GM19455 (cell line): ENCODE results near the gene SCN7A.
"Not testable (repeated sequence)": the region's sequence is repeated elsewhere in the genome, so short reads cannot be mapped to it uniquely, and the experiment has no call there.

Source experiments
- ATAC-seq: cut with Tn5 transposase; IDR thresholded peaks from one replicate; pipeline ENCODE4 v1.9.1; 2021; ENCODE audit not compliant: unreplicated experiment

Gene SCN7A

DNA sequence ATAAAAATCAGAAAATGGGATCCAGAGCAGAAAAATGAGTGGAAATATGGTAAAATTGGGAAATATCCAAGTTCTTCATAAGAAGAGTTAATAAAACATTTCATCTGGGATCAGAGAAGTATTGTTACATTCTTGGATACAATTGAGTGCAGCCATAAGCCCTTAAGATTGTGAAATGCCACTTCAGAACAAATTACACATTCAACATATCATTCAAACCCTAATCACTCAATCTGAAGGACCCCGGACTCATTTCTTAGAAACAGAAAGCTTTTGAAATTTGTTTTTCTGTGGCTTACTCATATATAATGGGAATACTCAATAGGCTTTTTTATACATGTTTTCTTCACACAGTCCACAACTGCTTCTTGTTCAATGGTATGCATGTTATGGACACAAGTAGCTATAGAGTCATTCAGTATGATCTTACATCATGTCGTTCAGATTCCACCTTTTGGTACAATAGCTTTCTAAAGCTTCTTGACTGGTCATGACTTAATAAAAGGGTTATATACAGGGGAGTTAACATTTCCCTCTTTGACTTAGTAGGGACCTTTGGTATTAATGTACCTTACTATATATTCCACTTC, 39.9 kb downstream of the SCN7A start:
- no peak for ATAC-seq

DNA sequence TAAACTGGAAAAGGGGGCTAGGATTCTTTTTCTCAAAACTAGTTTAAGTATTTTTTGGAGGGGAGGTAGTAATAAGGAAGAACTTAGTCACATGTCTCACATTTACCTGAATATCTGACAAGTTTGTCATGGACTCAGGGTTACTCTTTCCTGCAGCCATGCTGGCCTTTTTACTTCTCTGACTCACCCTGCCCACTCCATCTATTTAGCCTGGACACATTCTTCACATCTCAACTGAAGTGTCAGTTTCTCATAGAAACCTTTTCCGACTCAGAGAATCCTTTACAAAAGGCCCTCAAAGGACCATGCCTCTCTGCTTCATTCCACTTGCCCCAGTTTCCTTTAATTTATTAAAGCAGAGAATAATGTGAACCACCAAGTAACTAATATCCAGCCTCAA, 42.6 kb downstream of the SCN7A start:
- ATAC-seq: no peak

DNA sequence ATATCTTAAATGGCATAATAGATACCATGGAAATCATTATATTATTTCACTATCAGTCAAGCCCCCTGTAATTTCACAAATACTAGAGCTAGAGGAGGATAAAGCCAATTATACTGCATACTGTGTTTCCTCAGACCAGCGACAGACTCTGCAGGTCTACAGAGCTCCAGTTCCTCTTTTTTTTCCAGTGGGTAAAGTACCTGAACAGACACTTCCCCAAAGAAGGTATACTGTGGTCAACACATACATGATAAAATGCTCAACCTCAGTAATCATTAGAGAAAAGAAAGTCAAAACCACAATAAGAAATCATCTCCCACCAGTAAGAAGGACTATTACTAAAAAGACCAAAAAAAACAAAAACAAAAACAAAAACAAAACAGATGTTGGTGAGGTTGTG, 44.6 kb downstream of the SCN7A start:
- peak; percentile 68 for ATAC-seq

DNA sequence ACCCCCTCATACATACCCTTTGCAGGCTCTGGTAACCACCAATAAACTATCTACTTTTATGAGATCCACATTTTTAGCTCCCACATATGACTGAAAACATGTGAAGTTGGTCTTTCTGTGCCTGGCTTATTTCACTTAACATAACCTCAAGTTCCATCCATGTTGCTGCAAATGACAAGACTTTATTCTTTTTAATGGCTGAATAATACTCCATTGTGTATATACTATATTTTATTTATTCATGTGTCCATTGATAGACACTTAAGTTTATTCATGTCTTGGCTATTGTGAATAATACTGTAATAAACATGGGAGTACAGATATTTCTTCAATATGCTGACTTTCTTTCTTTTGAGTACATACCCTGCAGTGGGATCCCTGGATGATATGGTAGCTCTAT, 45.9 kb downstream of the SCN7A start:
- no peak for ATAC-seq

DNA sequence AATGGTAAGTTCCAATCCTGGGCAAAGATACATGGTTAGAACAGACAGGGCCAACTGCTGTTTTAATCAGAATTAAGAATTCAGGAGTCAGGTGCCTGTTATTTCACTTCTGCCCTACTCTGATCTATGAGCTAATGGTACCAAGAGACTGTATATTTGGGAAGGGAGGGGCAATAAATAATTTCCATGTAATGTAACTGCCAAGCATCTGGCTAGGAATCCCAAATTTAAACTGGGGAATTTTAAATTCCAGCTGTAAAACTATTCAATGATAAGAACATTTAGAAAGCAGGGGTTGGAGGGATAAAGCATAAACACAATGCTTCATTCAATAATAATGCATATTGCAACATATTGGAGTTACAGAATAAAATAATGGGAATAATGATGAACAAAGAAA, 49.7 kb downstream of the SCN7A start:
- ATAC-seq: no peak

DNA sequence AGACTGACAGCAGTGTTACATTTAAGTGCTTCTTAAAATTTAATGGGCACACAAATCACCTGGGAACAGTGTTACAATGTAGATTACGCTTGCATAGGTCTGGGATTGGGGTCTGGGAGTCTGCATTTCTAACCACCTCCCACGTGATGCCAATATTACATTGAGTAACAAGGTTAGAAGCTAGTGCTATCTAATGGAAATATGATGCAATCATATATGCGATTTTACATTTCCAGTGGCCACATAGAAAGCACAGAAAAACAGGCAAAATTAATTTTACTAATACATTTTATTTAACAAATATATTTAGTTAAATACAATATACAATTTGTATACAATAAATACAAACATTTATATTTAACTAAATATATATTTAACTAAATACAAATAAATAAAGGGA, 53.7 kb downstream of the SCN7A start:
- ATAC-seq: no peak

DNA sequence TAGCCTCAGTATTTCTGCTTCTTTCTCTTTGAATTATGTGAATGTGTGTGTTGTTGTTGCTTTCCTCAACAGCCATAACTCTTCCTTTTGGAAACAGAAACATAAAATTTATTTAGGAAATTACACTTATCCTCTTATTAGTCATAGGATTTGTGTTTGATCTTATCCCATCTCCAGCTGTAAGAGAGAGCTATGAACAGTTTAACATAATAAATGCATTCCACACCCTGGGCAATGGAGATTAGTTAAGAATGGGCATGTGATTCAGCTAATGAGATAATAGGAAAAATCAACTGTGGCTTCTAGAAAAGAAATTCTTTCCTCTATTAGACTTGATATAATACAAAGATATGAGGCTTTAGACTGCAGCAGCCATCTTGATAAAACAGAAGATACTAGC, 55.0 kb downstream of the SCN7A start:
- no peak for ATAC-seq

DNA sequence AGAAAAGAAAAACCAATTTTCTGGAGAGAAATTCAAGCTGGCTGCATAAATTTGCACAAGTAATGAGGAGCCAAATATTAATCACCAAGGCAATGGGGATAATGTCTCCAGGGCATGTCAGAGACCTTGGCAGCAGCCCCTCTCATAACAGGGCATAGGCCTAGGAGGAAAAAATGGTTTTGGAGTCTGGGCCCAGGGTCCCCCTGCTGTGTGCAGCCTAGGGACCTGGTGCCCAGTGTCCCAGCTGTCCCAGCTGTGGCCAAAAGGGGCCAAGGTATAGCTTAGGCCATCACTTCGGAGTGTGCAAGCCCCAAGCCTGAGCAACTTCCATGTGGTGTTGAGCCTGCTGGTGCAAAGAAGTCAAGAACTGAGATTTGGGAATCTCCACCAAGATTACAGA, 57.1 kb downstream of the SCN7A start:
- no peak for ATAC-seq

DNA sequence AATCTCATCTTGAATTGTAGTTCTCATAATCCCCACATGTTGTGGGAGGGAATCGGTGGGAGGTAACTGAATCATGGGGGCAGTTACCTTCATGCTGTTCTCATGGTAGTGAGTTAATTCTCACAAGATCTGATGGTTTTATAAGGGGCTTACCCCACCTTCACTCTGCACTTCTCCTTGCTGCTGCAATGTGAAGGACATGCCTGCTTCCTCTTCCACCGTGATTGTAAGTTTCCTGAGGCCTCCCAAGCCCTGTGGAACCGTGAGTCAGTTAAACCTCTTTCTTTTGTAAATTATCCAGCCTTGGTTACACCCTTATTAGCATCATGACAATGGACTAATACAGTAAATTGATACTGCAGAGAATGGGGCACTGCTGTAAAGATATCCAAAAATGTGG, 57.9 kb downstream of the SCN7A start:
- no peak for ATAC-seq

DNA sequence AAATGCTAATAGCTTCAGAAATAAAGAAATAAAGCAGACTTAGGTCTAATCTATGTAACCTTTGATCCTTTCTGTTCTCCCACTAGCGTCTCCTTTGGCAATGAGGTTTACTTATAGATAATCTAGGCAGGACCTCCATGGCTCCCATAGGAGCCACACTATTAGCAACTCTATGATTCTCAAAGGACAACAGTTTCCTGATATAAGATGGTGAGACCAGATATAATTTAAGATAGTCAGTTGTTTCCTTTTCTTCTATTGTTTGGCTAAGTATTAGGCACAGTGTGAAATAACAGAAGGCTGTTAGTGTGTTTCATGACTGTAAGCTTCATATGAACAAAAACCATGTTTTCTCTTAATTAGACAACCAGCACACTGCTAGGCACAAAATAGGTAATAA, 59.6 kb downstream of the SCN7A start:
- no peak for ATAC-seq

DNA sequence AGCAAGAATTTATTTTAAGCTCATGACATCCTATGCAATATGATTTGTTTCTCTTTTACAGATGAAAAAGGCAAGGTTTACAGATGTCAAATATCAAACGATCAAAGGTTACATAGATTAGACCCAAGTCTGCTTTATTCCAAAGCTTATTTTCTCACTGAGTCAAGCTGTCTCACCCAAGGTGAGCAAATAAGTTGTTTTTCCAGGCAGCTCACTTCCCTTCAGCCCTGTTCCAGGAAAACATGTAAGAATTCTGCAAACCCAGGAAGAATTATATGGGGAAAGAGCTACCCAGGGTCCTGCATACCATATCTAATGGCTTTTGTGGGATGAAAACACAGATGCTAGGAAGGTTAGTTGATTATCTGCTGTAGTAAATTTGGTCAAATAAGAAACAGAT, 60.6 kb downstream of the SCN7A start:
- ATAC-seq: no peak

DNA sequence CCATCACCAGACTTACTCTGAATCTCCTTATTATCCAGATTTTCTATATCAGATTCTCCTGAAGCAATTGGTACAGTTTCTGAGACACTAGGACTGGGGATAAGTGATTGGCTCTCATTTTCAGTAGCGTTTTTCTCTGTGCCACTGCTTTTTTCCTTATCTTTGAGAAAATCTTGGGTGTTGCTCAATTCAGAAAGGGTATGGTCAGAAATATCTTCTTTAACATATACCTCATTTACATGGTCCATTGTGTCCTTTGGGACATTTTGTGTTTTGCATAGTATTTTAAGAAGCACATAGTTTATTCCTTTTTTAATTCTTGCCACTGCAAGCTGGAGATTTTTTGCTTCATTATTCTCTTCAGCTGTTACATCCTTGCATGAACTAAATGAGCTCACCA, 61.7 kb downstream of the SCN7A start:
- ATAC-seq: no peak

DNA sequence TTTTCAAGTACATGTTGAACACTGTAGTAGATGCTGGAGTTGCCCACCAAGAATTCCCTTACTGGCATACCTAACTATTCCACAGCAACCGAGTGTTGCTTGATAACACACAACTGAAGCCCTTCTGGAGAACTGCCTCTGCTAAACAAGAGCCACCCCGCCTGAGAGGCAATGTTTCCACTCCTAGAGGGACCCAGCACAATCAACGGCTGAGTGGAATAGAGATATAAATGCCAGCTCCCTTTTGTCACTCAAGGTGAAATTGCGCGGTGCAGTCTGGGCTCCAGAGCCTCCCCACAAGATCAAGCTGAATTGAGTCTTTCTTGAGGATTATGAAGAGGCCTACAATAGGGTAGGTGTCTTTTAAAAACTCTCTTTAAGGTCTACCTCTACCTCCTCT, 69.2 kb downstream of the SCN7A start:
- no peak for ATAC-seq

DNA sequence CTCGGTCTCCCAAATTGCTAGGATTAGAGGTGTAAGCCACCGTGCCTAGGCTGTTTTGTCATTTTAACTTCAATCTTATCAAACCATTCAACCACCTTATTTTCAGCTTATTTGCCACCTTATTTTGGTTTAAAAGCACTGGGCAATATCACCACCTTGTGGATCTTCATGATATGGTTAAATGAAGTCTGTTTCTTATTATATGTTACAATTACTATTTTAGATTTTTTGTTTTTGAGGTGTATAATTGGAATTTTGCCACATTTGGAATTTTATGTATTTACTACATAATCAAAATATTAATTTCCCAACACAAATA, 74.5 kb downstream of the SCN7A start:
- no peak for ATAC-seq

DNA sequence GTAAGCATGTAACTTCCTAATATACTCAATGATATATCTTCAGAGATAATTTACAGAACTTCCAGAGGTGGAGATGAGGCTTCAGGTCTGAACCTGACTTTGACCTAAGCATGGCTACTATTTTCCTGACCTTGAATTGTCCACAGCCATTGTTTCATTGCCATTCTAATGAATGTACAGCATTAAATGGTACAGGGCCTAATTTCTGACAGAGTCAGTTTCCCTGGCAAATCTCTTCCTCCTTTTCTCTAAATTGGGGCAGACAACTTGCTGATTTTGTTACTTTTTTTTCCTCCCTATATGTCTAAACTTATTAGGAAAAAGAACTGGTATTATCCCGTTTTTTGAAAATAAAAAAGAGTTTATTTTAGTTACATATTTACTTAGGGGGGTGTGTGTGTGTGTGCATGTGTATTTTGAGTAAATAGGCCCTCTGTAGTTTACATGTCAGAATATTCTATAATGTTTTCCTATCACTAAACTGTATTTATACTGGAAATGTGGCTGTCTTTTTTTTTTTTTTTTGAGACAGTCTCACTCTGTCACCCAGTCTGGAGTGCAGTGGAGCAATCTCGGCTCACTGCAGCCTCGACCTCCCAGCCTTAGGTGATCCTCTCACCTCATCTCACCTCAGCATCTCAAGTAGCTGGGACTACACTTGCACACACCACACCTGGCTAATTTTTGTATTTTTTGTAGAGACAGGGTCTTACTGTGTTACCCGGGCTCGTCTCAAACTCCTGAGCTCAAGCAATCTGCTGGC, 75.0 kb downstream of the SCN7A start:
- no peak for ATAC-seq

DNA sequence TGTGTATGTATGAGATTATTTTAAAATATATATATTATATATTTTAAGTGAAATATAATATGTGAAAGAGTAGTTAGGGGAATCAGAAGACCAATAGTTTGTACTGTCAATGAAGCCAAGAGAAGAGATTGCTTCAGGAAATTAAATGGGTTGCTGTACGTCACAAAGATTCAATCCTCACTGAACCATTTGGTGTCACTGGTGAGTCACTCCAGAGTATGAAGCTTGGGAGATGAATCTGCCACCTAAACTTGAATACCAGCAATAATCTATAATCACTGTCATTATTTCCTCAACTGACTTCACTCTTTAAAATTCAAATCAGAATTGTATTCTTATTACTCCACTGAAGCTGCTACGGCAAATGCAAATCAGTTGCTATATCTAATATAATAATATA, 76.4 kb downstream of the SCN7A start:
- no peak for ATAC-seq

DNA sequence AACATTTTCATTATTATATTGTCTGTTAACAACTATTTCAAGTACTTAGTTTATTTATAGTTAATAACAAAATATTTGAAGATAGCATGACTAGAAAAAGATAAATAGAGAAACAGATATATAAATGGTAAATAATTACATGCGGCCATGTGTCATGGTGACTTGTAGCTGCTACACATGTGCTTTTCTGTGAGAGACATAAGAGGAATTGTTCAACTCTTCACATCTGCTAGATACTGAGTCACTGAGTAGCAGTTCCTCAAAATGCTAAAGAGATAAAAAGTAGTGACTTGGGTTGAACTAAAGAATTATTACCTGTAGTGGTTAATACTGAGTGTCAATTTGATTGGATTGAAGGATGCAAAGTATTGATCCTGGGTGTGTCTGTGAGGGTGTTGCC, 80.8 kb downstream of the SCN7A start:
- ATAC-seq: no peak

DNA sequence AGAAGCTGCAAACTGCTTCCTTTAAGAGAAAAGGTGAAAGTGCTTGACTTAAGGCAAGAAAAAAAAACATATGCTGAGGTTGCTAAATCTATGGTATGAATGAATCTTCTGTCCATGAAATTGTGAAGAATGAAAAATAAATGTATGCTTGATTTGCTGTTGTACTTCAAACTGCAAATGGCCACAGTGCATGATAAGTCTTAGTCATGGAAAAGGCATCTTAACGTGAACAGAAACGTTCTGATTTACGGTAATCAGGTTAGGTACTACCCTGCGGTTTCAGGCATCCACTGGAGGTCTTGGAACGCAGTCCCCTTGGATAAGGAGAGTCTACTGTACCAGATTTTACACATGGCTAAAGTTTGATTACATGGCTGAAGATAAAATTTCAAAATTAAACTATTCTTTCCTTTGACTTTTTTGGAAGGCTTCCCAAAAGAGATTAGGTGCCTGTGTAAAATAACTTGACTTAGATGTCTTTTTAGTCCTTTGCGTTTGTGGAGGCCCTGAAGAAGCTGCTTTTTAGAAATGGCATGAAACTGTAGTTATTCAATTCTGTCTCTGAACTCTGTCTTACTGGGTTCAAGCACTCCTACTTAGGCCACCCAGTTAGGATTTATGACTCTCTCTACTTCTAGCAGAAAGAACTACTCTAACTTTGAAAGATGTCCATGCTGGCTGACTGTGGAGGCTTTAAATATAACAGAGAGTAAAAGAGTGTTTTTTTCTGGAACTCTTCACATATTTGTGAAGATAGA, 82.4 kb downstream of the SCN7A start:
- ATAC-seq: no peak

DNA sequence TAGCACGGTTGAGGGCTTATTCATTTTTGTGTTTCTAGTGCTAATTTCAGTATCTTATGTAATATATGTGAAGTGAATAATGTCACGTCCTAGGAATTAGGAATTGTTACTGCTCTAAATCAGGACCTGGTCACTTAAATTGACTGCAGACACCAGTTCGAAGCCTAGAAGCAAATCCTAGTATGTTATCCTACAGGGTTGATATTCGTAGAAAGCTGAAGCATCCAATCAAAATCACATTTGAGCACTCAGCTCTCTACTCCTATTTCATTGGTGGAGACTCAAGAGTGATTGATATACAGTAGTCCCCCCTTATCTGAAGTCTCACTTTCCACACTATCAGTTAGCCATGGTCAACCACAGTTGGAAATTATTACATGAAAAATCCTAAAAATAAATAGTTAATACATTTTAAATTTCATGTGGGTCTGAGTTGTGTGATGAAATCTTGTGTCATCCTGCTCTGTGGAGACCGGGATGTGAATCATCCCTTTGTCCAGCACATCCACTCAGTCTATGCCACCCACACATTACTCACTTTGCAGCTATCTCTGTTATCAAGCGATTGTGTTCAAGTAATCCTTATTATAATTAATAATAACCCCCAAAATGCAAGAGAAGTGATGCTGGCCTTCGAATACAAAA, 83.1 kb downstream of the SCN7A start:
- no peak for ATAC-seq

DNA sequence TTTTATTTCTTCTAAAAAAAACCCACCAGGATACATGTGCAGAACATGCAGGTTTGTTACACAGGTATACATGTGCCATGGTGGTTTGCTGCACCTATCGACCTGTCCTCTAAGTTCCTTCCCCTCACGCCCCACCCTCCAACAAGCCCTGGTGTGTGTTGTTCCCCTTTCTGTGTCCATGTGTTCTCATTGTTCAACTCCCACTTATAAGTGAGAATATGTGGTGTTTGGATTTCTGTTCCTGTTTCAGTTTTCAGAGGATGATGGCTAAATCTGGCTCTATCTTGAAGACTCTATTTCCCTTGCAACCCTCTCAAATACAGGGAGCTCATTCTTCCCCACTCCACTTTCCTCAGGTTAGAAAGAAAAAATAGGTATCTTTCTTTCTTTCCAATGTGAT, 86.3 kb downstream of the SCN7A start:
- not testable (repeated sequence) for ATAC-seq

DNA sequence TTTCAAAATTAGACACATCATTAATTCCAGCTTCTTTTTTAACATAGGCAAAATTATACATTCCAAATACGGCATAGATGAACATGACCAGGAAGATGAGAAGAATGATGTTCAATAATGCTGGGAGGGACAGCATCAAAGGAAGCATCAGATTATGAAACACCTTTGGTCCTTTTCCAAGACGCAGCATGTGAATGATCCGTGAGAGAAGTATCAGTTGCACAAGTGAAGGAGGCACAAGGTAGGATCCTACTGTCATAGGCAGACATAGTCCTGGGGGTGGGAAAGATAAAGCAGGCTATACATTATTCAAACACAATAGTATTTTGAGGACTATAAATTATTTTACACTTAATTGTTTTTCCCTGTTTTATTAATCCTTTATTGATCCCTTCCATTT, 87.7 kb downstream of the SCN7A start:
- no peak for ATAC-seq

DNA sequence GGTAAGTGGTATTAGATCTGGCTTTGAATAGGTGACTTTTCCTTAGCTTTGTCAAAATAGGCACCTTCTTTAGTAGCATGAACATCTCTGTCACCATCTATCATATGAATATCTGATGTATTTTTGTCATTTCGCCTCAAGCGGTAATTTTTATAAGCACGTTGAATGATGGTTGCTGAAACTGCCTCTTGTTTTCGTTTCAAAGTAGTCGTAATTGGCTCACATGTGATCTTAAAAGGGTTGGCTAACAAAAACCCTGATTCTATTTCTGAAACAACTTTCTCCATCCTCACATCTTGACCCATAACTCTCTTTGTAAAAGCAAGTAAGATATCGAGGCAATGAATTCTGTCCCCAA, 88.5 kb downstream of the SCN7A start:
- ATAC-seq: no peak
